ENCODE results near the gene PTGIS. TPM values are rescaled to one million over a fixed set of nuclear protein-coding genes. Genes with fewer than 3 reads are reported as not detected.
"Not testable (repeated sequence)": the region's sequence is repeated elsewhere in the genome, so short reads cannot be mapped to it uniquely, and the experiment has no call there.

The PTGIS gene
- polyA plus RNA-seq, 1 donor (not counting 4 experiments of a cell fraction or from before 2014, with no cell fraction given): not detected

DNA sequence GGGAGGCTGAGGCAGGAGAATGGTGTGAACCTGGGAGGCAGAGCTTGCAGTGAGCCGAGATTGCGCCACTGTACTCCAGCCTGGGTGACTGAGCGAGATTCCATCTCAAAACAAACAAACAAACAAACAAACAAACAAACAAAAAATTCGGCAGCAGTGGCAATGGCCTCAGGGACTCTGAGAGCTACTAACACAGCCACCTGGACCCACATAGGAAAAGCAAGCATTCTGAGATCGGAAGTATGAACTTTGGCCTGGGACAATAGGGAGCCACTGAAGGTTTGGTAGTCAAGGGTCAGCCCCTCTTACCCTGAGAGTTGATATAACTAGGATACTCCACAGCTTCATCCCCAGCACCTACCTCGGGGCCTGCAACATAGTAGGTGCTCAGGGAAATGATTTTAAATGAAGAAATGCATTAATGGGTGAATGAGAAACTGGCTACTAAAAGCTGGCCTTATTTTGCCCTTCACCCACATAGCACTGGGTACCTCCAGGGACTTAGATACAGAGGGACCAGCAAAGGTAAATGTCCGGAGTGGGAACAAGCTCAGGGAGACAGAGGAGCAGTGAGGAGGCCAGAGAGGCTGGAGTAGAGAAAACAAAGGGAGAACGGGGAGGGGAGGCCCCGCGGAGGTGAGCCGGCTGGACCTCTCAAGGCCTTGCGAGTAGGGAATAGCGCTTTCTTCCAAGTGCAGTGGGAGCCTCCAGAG lies 46.6 kb upstream of the PTGIS start:
- DNase-seq (ENCODE audit: low read depth, low spot score): no peak
- no peaks in the 10 kb centered on the region for H3K36me3 ChIP-seq (ENCODE audit: control insufficient read depth in 2 of 2, extremely low read depth in 1 of 2, insufficient read depth in 2 of 2, low read length in 2 of 2)
- no peak overlapping the region for H3K9ac ChIP-seq (ENCODE audit: control insufficient read depth, extremely low read depth, insufficient read depth, low read length)
- H4K20me1 ChIP-seq (ENCODE audit: control insufficient read depth, extremely low read depth, insufficient read depth, low read length): no peaks in the 10 kb centered on the region
- no peaks in the 10 kb centered on the region for H3K27me3 ChIP-seq (ENCODE audit: control insufficient read depth, extremely low read depth, insufficient read depth, low read length)
- H3K9me3 ChIP-seq (ENCODE audit: control insufficient read depth, low read depth, low read length): peaks cover 2% of the 10 kb centered on the region
- TF ChIP-seq, protein P1, sequence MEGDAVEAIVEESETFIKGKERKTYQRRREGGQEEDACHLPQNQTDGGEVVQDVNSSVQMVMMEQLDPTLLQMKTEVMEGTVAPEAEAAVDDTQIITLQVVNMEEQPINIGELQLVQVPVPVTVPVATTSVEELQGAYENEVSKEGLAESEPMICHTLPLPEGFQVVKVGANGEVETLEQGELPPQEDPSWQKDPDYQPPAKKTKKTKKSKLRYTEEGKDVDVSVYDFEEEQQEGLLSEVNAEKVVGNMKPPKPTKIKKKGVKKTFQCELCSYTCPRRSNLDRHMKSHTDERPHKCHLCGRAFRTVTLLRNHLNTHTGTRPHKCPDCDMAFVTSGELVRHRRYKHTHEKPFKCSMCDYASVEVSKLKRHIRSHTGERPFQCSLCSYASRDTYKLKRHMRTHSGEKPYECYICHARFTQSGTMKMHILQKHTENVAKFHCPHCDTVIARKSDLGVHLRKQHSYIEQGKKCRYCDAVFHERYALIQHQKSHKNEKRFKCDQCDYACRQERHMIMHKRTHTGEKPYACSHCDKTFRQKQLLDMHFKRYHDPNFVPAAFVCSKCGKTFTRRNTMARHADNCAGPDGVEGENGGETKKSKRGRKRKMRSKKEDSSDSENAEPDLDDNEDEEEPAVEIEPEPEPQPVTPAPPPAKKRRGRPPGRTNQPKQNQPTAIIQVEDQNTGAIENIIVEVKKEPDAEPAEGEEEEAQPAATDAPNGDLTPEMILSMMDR (optimal IDR thresholded peaks at IDR 0.05 in 1 of 3, IDR thresholded peaks at IDR 0.05 in 1 of 3, conservative IDR thresholded peaks at IDR 0.05 in 1 of 3; ENCODE audit: extremely low read depth in 1 of 3, insufficient read depth in 2 of 3, low read length in 3 of 3): no peak
- TF ChIP-seq EZH2 (IDR thresholded peaks at IDR 0.05; ENCODE audit: low read length): no peak
- H3K4me1 ChIP-seq (ENCODE audit: control insufficient read depth, extremely low read depth, insufficient read depth, low read length): peaks cover 4% of the 10 kb centered on the region
- H2AFZ ChIP-seq (ENCODE audit: control insufficient read depth, low read length): no peak overlapping the region
- no peak overlapping the region for H3K4me2 ChIP-seq (ENCODE audit: control insufficient read depth, extremely low read depth, insufficient read depth, low read depth, low read length)
- no peak overlapping the region for H3K4me3 ChIP-seq (ENCODE audit: control insufficient read depth in 2 of 3, extremely low read depth in 1 of 3, insufficient read depth in 2 of 3, low read depth in 1 of 3, low read length in 3 of 3)
- H3K9me1 ChIP-seq (ENCODE audit: control insufficient read depth, extremely low read depth, insufficient read depth, low read length): no peaks in the 10 kb centered on the region
- no peaks in the 10 kb centered on the region for H3K79me2 ChIP-seq (ENCODE audit: control insufficient read depth, insufficient read depth, low read length)
- H3K27ac ChIP-seq (ENCODE audit: control insufficient read depth, insufficient read depth, low read length): no peak overlapping the region
- dilution Hi-C loops (cut with MboI; ENCODE audit: extremely low pct_ligation_motif_present, low sequenced_read_pairs): no loop called here
- no peak for FAIRE-seq

DNA sequence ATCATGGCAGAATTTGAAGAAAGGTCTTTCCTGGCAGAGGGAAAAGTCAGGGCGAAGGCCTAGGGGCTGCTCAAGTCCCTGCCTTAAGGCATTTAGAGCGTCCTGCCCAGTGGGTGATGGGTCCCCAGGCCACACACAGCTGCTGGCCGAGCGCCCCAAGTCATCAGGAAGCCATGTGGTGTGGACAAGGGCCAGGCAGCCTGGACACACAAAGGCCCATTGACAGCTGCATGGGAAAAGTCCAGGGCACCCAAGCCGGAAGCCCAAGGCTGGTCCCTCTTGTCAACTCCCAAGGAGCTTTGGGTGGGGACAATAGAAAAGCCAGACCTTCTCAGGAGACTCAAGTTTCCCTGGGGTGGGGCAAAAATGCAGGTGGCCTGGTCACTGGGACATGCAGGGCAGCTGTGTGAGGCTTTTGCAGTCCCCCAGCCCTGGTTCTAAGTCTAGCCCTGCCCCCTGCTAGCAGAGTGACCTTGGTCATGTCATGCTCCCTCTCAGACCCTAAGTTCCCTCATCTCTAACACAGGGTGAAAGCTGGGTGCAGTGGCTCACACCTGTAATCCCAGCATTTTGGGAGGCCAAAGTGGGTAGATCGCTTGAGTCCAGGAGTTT lies 44.3 kb upstream of the PTGIS start:
- Histone ChIP-seq H3K27ac (ENCODE audit: control insufficient read depth, insufficient read depth, low read length) (no peak overlapping the region), H4K20me1 (ENCODE audit: control insufficient read depth, extremely low read depth, insufficient read depth, low read length) (no peaks in the 10 kb centered on the region), H3K4me3 (ENCODE audit: control insufficient read depth in 2 of 3, extremely low read depth in 1 of 3, insufficient read depth in 2 of 3, low read depth in 1 of 3, low read length in 3 of 3) (no peak overlapping the region), H3K27me3 (ENCODE audit: control insufficient read depth, extremely low read depth, insufficient read depth, low read length) (no peaks in the 10 kb centered on the region), H3K4me1 (ENCODE audit: control insufficient read depth, extremely low read depth, insufficient read depth, low read length) (peaks cover 4% of the 10 kb centered on the region), H3K4me2 (ENCODE audit: control insufficient read depth, extremely low read depth, insufficient read depth, low read depth, low read length) (no peak overlapping the region), H3K79me2 (ENCODE audit: control insufficient read depth, insufficient read depth, low read length) (no peaks in the 10 kb centered on the region), H3K9me3 (ENCODE audit: control insufficient read depth, low read depth, low read length) (no peaks in the 10 kb centered on the region), H2AFZ (ENCODE audit: control insufficient read depth, low read length) (no peak overlapping the region), H3K36me3 (ENCODE audit: control insufficient read depth in 2 of 2, extremely low read depth in 1 of 2, insufficient read depth in 2 of 2, low read length in 2 of 2) (no peaks in the 10 kb centered on the region), H3K9me1 (ENCODE audit: control insufficient read depth, extremely low read depth, insufficient read depth, low read length) (no peaks in the 10 kb centered on the region), H3K9ac (ENCODE audit: control insufficient read depth, extremely low read depth, insufficient read depth, low read length) (no peak overlapping the region)
- no peak for FAIRE-seq
- no peak for DNase-seq (ENCODE audit: low read depth, low spot score)
- TF ChIP-seq, protein P1 (optimal IDR thresholded peaks at IDR 0.05 in 1 of 3, IDR thresholded peaks at IDR 0.05 in 1 of 3, conservative IDR thresholded peaks at IDR 0.05 in 1 of 3; ENCODE audit: extremely low read depth in 1 of 3, insufficient read depth in 2 of 3, low read length in 3 of 3): no peak
- TF ChIP-seq EZH2 (IDR thresholded peaks at IDR 0.05; ENCODE audit: low read length): no peak
- dilution Hi-C loops (cut with MboI; ENCODE audit: extremely low pct_ligation_motif_present, low sequenced_read_pairs): no loop called here

- H3K36me3 ChIP-seq (ENCODE audit: control insufficient read depth in 2 of 2, extremely low read depth in 1 of 2, insufficient read depth in 2 of 2, low read length in 2 of 2); H3K4me1 ChIP-seq (ENCODE audit: control insufficient read depth, extremely low read depth, insufficient read depth, low read length); H3K9me1 ChIP-seq (ENCODE audit: control insufficient read depth, extremely low read depth, insufficient read depth, low read length); H3K27ac ChIP-seq (ENCODE audit: control insufficient read depth, insufficient read depth, low read length); H3K9me3 ChIP-seq (ENCODE audit: control insufficient read depth, low read depth, low read length); DNase-seq (ENCODE audit: low read depth, low spot score); H3K27me3 ChIP-seq (ENCODE audit: control insufficient read depth, extremely low read depth, insufficient read depth, low read length); H4K20me1 ChIP-seq (ENCODE audit: control insufficient read depth, extremely low read depth, insufficient read depth, low read length); H3K79me2 ChIP-seq (ENCODE audit: control insufficient read depth, insufficient read depth, low read length); FAIRE-seq; H2AFZ ChIP-seq (ENCODE audit: control insufficient read depth, low read length); H3K9ac ChIP-seq (ENCODE audit: control insufficient read depth, extremely low read depth, insufficient read depth, low read length); dilution Hi-C loops (cut with MboI; ENCODE audit: extremely low pct_ligation_motif_present, low sequenced_read_pairs): not testable (repeated sequence)
- peak overlapping the region in 1 of 3 experiments; percentile 42 for H3K4me3 ChIP-seq (ENCODE audit: control insufficient read depth in 2 of 3, extremely low read depth in 1 of 3, insufficient read depth in 2 of 3, low read depth in 1 of 3, low read length in 3 of 3)
- H3K4me2 ChIP-seq (ENCODE audit: control insufficient read depth, extremely low read depth, insufficient read depth, low read depth, low read length): peak overlapping the region; percentile 78
These were observed 43.7 kb upstream of the PTGIS start for GRCh38 chr20:49611539-49612126.

All from keratinocyte (primary cell).